ENCODE measurements around the gene SLC37A1. TPM values are rescaled to one million over a fixed set of nuclear protein-coding genes. Genes with fewer than 3 reads are reported as not detected.
A peak's percentile ranks its signal among the peaks of the same experiment; 100 is the strongest.

SLC37A1 gene
- total RNA-seq, 1 donor from 2014 or later: 7.0 TPM

DNA sequence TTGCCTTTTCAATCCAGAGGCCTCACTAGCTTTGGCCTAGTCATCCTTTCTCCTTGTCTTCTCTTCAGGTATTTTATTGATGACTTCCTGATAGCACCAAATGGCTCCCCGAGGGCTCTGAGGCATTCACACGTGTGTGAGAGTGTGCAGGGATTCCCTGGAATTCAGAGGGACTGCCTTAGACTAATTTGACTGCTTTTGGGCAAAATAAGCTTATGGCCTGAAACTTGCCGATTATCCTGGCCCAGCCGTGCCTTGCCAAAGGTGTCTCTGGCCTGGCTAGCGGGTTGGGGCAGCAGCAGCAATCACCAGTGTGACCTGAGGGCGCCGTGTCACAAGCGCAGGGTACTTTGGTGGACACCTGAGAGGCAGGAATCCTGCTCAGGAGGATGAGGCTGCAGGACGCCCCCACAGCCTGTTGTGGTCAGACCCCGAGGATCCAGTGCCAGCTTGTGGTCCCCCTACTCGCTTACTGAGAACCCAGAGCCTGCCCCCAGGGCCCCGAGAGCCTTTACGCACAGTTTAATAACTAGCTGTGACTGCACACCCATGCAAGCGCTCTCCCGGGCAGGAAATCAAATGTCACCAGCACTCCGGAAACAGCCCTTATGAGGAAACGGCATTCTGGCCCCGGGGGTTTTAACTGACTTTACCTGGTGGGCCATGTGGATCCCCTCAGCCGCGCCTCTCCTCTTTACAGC, 76.9 kb downstream of the SLC37A1 start:
- peak; percentile 82 for DNase-seq (ENCODE audit: low spot score)

DNA sequence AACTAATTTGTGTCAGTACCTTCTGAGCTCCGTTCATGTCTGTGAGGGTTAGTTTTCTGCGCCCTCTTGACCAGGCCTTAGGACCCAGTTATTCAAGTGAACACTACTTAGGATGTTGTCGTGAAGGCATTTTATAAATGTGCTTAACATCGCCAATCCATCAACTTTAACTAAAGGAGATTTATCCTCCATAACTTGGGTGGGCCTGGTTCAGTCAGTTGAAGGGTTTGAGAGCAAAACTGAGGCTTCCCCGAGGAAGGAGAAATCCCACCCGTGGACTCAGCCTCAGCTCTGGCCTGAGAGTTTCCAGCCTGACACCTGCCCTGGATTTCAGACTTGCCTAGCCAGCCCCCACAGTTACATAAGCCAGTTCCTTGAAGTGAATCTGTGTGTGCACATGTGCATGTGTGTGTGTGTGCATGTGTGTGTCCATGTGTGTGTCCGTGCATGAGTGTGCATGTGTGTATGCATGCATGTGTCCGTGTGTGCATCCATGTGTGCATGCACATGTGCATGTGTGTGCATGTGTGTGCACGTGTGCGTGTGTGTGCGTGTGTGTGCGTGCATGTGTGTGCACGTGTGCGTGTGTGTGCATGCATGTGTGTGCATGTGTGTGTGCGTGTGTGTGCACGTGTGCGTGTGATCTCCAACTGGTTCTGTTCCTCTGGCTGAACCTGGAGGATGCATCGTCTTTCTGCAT, 77.7 kb downstream of the SLC37A1 start:
- DNase-seq (ENCODE audit: low spot score): peak; percentile 24

DNA sequence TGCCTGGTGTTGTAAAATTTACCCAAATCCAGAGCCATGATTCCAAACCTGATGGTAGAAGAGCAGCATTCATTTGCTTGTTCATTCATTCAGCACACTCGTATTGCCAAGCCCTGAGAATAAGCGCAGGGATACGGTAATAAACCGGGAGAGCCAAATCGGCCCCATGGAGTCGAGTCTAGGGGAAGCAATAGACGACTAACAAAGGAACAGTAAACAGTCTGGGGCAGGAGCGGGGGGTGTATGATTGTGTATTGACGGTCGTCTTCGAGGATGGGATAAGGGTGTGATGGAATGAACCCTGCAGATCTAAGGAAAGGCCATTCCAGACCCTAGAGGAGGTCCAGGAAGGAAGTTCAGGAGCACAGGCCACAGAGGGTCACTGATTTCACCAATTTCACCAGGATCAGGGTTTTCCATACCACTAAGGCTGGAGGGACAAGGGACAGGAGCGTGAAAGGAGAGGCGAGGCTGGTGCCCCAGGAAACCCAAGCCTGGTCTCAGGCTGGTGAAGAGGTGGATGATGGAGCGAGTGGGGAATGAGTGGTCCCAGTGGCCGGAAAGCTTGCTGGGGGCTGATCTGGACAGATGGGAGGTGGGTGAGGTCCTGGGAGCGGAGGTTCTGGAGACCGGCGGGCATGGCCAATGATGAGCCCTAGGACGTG, 78.6 kb downstream of the SLC37A1 start:
- peak; percentile 73 for DNase-seq (ENCODE audit: low spot score)

DNA sequence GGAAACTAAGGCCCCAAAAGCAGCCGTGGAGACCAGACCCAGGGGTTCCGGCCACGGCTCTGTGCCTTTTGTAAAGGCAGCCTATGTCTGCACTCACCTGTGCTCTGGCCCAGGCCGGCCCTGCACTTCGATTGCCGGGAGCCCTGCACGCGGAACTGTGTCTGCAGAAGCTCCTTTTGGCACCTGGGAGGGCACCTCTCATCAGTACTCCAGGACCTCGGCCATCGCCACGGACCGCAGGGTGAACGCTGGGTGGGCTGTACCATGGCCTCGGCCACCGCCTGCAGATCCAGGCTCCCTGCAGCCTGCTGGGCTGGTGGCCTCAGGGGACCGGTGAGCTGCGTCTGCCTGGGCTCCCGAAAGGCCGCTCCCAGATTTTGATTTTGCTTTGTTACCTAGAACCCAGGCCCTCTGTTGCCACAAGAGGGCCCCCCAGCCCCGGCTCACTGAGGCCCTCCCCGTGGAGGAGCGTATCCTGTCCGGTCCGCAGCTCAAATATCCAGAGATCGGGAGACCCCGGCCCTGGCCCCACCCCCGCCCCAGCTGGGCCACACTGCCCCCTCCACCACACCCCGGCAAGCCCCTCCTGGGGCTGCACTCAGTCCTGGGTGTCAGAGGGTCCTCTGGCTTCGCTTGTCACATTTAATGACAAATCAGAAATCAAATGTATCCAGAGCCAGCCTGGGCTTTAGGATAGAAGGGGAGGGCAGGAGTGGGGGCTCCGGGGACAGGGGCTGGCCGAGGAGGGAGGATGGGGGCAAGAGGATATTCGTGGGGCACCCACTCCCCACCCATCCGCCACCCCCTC, 79.6 kb downstream of the SLC37A1 start:
- DNase-seq (ENCODE audit: low spot score): peak; percentile 89

GRCh38 chr21:42594616-42595282, 81.1 kb downstream of the SLC37A1 start:
- DNase-seq (ENCODE audit: low spot score): peak; percentile 68

GRCh38 chr21:42595283-42596187, 81.9 kb downstream of the SLC37A1 start:
- DNase-seq (ENCODE audit: low spot score): peak; percentile 83

DNA sequence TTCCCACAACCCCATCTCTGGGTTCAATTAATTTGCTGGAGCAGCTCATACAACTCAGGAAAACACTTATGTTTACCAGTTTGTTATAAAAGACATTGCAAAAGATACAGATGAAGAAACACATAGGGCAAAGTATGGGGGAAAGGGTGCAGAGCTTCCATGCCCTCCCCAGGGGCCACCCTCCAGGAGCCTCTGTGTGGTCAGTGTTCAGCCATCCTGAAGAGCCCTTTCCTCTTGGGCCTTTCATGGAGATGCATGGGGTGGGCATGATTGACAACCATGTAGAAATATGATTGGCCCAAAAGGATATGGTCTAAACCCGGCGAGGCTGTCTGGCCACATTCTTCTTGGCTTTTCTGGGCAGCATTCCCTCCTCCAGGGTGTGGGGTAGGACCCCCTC, 83.0 kb downstream of the SLC37A1 start:
- peak; percentile 55 for DNase-seq (ENCODE audit: low spot score)

GRCh38 chr21:42597487-42598158, 84.0 kb downstream of the SLC37A1 start:
- peak; percentile 22 for DNase-seq (ENCODE audit: low spot score)

- DNase-seq (ENCODE audit: low spot score): no peak
Observed at GRCh38 chr21:42598159-42598735, 84.6 kb downstream of the SLC37A1 start.

- DNase-seq (ENCODE audit: low spot score): peak; percentile 57
Observed at GRCh38 chr21:42599486-42599885, 85.8 kb downstream of the SLC37A1 start.

DNA sequence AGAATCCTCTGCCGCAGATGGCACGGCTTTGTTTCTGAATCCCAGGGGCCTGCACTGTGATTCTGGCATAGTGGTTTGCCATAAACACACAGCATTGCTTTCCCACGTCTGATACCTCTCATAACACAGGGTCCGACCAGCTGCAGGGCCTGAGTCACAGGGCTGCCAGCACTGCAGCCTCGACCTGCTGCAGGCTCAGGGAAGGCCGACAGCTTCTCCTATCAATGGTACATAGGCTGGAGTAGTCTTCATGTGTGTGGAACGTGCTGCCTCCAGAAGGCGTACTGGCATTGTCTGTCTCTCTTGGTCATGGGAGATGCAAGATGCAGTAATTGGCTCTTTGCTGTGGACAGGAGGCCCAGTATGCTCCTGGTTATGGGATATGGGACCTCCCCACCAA, 86.3 kb downstream of the SLC37A1 start:
- DNase-seq (ENCODE audit: low spot score): peak; percentile 60

DNA sequence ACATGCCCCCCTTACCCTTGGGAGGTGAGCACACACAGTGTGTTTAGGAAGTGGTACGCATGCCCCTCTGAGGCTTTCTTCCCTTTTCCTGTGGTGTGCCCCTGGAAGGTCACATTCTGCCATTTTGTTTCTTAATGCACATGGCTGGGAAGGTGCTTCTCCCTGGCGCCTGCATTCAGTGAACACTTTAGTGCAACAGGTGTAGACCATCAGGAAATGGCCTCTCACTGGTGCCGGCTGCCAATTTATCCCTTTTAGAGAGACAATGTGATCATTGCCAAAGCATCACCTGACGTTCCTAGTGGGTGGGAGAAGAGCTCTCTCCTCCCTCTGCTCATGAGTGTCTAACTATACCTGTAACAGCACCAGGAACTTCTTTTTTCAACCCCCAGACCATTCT, 88.0 kb downstream of the SLC37A1 start:
- peak; percentile 41 for DNase-seq (ENCODE audit: low spot score)

GRCh38 chr21:42607102-42607501, 93.5 kb downstream of the SLC37A1 start:
- DNase-seq (ENCODE audit: low spot score): peak; percentile 22

DNA sequence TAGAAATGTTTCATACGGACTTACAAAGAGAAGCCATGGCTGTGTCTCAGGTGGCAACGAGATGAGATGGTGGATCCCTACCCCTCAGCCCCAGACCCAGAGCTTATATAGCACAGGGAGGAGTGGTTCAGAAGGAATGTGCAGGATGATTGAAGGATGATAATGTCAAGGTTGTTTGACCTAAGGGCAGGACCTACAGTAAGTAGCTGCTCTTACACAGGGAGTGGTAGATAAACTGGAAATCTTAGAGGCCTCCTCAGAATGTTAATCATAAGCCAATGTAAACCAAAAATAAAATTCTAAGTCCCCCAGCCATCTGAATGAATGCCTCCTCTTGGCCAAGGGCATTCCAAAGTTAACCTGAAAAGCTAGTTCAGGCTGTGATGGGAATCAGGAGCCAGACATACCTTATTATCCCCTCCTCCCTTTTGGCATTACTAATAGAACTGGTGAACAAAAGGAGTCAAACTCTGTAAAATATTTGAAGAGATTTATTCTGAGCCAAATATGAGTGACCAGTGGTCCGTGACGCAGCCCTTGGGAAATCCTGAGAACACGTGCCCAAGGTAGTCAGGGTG, 94.0 kb downstream of the SLC37A1 start:
- no peak for DNase-seq (ENCODE audit: low spot score)

GRCh38 chr21:42608446-42608845, 94.8 kb downstream of the SLC37A1 start:
- no peak for DNase-seq (ENCODE audit: low spot score)

GRCh38 chr21:42609811-42610210, 96.2 kb downstream of the SLC37A1 start:
- DNase-seq (ENCODE audit: low spot score): peak; percentile 73

DNA sequence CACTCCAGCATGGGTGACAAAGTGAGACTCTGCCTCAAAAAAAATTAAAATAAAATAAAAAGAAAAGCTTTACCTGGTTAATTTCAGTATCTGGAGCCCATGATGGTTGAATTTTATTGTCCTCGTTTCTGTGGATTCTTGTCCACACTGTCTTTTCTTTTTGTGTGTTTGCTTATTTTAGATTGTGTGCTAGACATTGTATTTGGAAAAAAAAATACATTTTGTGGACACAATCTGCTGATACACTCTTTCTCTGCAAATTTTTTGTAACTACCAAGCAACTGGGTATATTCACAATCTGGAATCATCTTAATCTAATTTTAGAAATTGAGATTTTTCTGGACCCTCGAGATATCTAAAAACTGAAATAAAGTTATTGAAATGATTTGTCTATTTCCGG, 98.2 kb downstream of the SLC37A1 start:
- no peak for DNase-seq (ENCODE audit: low spot score)

- DNase-seq (ENCODE audit: low spot score): no peak
Observed at GRCh38 chr21:42612390-42612789, 98.7 kb downstream of the SLC37A1 start.

All from mesenteric fat pad (tissue), 1 donor.